NCI-H446 treated with DMSO at 0.1 percent for 48 hours (cell line): ENCODE data around the gene ORM1.
"Not testable (repeated sequence)": the region's sequence is repeated elsewhere in the genome, so short reads cannot be mapped to it uniquely, and the experiment has no call there.

ENCODE experiments used
- DNase-seq: peaks from one replicate; lab custom pipeline; 2025; lab: John Stamatoyannopoulos, UW

ORM1 gene

GRCh38 chr9:114308361-114308950 lies 14.4 kb upstream of the ORM1 start:
- DNase-seq: no peak

- no peak for DNase-seq
Observed at GRCh38 chr9:114309096-114309495, 13.8 kb upstream of the ORM1 start.

- DNase-seq: no peak
Observed at GRCh38 chr9:114310471-114311450, 12.1 kb upstream of the ORM1 start.

- DNase-seq: no peak
Observed at GRCh38 chr9:114311571-114312512, 11.1 kb upstream of the ORM1 start.

- no peak for DNase-seq
Observed at GRCh38 chr9:114312513-114312875, 10.4 kb upstream of the ORM1 start.

- no peak for DNase-seq
Observed at GRCh38 chr9:114313186-114313585, 9.7 kb upstream of the ORM1 start.

GRCh38 chr9:114314256-114314867 lies 8.5 kb upstream of the ORM1 start:
- peak; percentile 61 for DNase-seq

- DNase-seq: peak; percentile 60
Observed at GRCh38 chr9:114314881-114315722, 7.8 kb upstream of the ORM1 start.

- DNase-seq: no peak
Observed at GRCh38 chr9:114315723-114316363, 7.1 kb upstream of the ORM1 start.

- DNase-seq: peak; percentile 73
Observed at GRCh38 chr9:114316605-114317230, 6.2 kb upstream of the ORM1 start.

- DNase-seq: no peak
Observed at GRCh38 chr9:114317665-114318357, 5.1 kb upstream of the ORM1 start.

GRCh38 chr9:114318416-114318815 lies 4.5 kb upstream of the ORM1 start:
- no peak for DNase-seq

GRCh38 chr9:114319147-114319546 lies 3.8 kb upstream of the ORM1 start:
- no peak for DNase-seq

GRCh38 chr9:114320710-114321109 lies 2.2 kb upstream of the ORM1 start:
- DNase-seq: not testable (repeated sequence)

GRCh38 chr9:114321759-114322158 lies 1.1 kb upstream of the ORM1 start:
- no peak for DNase-seq

- not testable (repeated sequence) for DNase-seq
Observed at GRCh38 chr9:114322160-114322818, 609 bp upstream of the ORM1 start.

- DNase-seq: not testable (repeated sequence)
Observed at GRCh38 chr9:114323849-114324248, 951 bp downstream of the ORM1 start.

GRCh38 chr9:114324492-114324891 lies 1.6 kb downstream of the ORM1 start:
- no peak for DNase-seq

GRCh38 chr9:114324965-114325364 lies 2.1 kb downstream of the ORM1 start:
- not testable (repeated sequence) for DNase-seq
